Thyroid gland (tissue), 4 donors: ENCODE measurements around the gene SLC41A1.

Source experiments
- POLR2A ChIP-seq, 2 donors: fragments of 450-650 bp; IDR thresholded peaks; one replicate each; pipeline ENCODE4 v1.6.1; 2017; ENCODE audit warnings: antibody characterized with exemption in 2 of 2, mild to moderate bottlenecking in 2 of 2, moderate library complexity in 1 of 2
- TF ChIP-seq, protein P1 (sequence below), 6 experiments: fragments of 200-600 bp in 3 of 6; fragments of 450-650 bp in 3 of 6; sonication (generic) in 3 of 6; IDR thresholded peaks; one replicate each; pipeline ENCODE4 v1.5.1; 2016 to 2019; ENCODE audit warnings: antibody characterized with exemption in 6 of 6, mild to moderate bottlenecking in 2 of 6, inconsistent platforms in 1 of 6, moderate library complexity in 1 of 6

GRCh38 chr1:205769641-205770365 lies 43.2 kb downstream of the SLC41A1 start:
- TF ChIP-seq, protein P1, sequence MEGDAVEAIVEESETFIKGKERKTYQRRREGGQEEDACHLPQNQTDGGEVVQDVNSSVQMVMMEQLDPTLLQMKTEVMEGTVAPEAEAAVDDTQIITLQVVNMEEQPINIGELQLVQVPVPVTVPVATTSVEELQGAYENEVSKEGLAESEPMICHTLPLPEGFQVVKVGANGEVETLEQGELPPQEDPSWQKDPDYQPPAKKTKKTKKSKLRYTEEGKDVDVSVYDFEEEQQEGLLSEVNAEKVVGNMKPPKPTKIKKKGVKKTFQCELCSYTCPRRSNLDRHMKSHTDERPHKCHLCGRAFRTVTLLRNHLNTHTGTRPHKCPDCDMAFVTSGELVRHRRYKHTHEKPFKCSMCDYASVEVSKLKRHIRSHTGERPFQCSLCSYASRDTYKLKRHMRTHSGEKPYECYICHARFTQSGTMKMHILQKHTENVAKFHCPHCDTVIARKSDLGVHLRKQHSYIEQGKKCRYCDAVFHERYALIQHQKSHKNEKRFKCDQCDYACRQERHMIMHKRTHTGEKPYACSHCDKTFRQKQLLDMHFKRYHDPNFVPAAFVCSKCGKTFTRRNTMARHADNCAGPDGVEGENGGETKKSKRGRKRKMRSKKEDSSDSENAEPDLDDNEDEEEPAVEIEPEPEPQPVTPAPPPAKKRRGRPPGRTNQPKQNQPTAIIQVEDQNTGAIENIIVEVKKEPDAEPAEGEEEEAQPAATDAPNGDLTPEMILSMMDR (IDR thresholded peaks at IDR 0.05): no peak
- no peak for TF ChIP-seq POLR2A (IDR thresholded peaks at IDR 0.05)
